ENCODE measurements around the gene SART3. TPM values are rescaled to one million over a fixed set of nuclear protein-coding genes. Genes with fewer than 3 reads are reported as not detected.

The SART3 gene
- polyA plus RNA-seq, 1 experiment: 23.1 TPM

GRCh38 chr12:108542320-108542719 lies 18.7 kb downstream of the SART3 start:
- DNase-seq (ENCODE audit: low read depth): no peak
- no peaks in the 10 kb centered on the region for H3K27me3 ChIP-seq (ENCODE audit: control insufficient read depth, insufficient read depth, low read length)
- peaks cover 9% of the 10 kb centered on the region for H3K36me3 ChIP-seq (ENCODE audit: control insufficient read depth, insufficient read depth, low read length)
- CTCF ChIA-PET: interaction anchor here (0.6 to 2.1 kb wide), 2 partner anchors 76 to 557 kb away, joined by 3 to 7 read pairs; no protein-coding TSS in a partner anchor
- POLR2A ChIA-PET: no interaction called here
- TF ChIP-seq CTCF (IDR thresholded peaks at IDR 0.05; ENCODE audit: insufficient read depth, low read depth, low read length): no peak
- H3K4me3 ChIP-seq (ENCODE audit: low read depth, low read length): no peak overlapping the region

DNA sequence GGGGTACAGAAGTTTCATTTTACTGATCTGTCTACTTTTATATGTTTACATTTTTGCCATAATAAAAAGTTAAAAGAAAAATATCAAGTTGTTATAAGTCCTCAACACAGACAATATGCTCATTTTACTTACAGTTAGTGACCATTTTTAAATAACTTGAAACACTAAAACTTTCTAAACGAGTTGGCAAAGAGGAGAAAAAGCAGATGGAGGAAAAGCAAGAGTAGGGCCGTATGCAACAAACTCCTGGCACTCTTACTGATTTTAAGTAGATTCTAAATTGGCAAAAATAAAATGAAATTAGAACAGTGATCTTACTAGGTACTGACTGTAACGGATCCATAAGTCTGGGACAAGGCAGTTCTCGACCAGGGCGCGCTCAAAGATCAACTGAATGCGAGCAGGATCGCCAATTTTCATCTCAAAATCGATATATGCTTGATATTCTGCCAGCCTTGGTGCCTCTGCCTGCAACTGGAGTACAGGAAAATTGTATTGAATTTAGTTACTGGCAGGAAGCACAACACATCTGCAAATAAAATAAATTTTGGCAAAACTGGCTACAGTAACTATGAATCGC lies 22.3 kb downstream of the SART3 start:
- H3K27me3 ChIP-seq (ENCODE audit: control insufficient read depth, insufficient read depth, low read length): no peaks in the 10 kb centered on the region
- no peak overlapping the region for H3K4me3 ChIP-seq (ENCODE audit: low read depth, low read length)
- H3K36me3 ChIP-seq (ENCODE audit: control insufficient read depth, insufficient read depth, low read length): peaks cover 4% of the 10 kb centered on the region; the same call in 1 of the 2 replicates
- ChIA-PET POLR2A (no interaction called here), CTCF (no interaction called here)
- DNase-seq (ENCODE audit: low read depth): no peak
- TF ChIP-seq CTCF (IDR thresholded peaks at IDR 0.05; ENCODE audit: insufficient read depth, low read depth, low read length): no peak

GRCh38 chr12:108538146-108538545 lies 22.8 kb downstream of the SART3 start:
- no peak for DNase-seq (ENCODE audit: low read depth)

GRCh38 chr12:108531929-108532848 lies 28.8 kb downstream of the SART3 start:
- H3K27me3 ChIP-seq (ENCODE audit: control insufficient read depth, insufficient read depth, low read length): no peaks in the 10 kb centered on the region
- ChIA-PET POLR2A (interaction anchor here (0.7 kb wide), 1 partner anchor 1120 kb away, joined by 7 read pairs; no protein-coding TSS in a partner anchor), CTCF (interaction anchor here (0.9 to 1.8 kb wide), 3 partner anchors 9 to 20 kb away, joined by 3 to 6 read pairs (median 3); no protein-coding TSS in a partner anchor)
- H3K36me3 ChIP-seq (ENCODE audit: control insufficient read depth, insufficient read depth, low read length): peaks cover 20% of the 10 kb centered on the region
- no peak overlapping the region for H3K4me3 ChIP-seq (ENCODE audit: low read depth, low read length)
- no peak for TF ChIP-seq CTCF (IDR thresholded peaks at IDR 0.05; ENCODE audit: insufficient read depth, low read depth, low read length)
- DNase-seq (ENCODE audit: low read depth): no peak

More at GRCh38 chr12:108538146-108538545, 22.8 kb downstream of the SART3 start:
- TF ChIP-seq CTCF (IDR thresholded peaks at IDR 0.05; ENCODE audit: insufficient read depth, low read depth, low read length): no peak
- H3K27me3 ChIP-seq (ENCODE audit: control insufficient read depth, insufficient read depth, low read length): no peaks in the 10 kb centered on the region
- POLR2A ChIA-PET: no interaction called here
- CTCF ChIA-PET: no interaction called here
- H3K36me3 ChIP-seq (ENCODE audit: control insufficient read depth, insufficient read depth, low read length): peaks cover 4% of the 10 kb centered on the region; the same call in 1 of the 2 replicates
- H3K4me3 ChIP-seq (ENCODE audit: low read depth, low read length): no peak overlapping the region

- Histone ChIP-seq H3K36me3 (ENCODE audit: control insufficient read depth, insufficient read depth, low read length) (peaks cover 31% of the 10 kb centered on the region), H3K4me3 (ENCODE audit: low read depth, low read length) (no peak overlapping the region), H3K27me3 (ENCODE audit: control insufficient read depth, insufficient read depth, low read length) (no peaks in the 10 kb centered on the region)
- no peak for DNase-seq (ENCODE audit: low read depth)
- CTCF ChIA-PET: interaction anchor here (1.1 to 1.2 kb wide), 2 partner anchors 8 to 10 kb away, joined by 3 read pairs; no protein-coding TSS in a partner anchor
- POLR2A ChIA-PET: no interaction called here
- no peak for TF ChIP-seq CTCF (IDR thresholded peaks at IDR 0.05; ENCODE audit: insufficient read depth, low read depth, low read length)
Measured at GRCh38 chr12:108530161-108530560, 30.8 kb downstream of the SART3 start.
